CD4-positive, alpha-beta T cell treated with Interleukin-6 at 100 ng/mL for 8 hours (primary cell): ENCODE measurements around the gene COTL1.
A peak's percentile ranks its signal among the peaks of the same experiment; 100 is the strongest.
"Not testable (repeated sequence)": the region's sequence is repeated elsewhere in the genome, so short reads cannot be mapped to it uniquely, and the experiment has no call there.

Source experiments
- DNase-seq: peaks from one replicate; pipeline ENCODE4 v3.0.0-alpha.2; 2020; ENCODE audit warnings: mixed read lengths, low spot score

COTL1 gene

DNA sequence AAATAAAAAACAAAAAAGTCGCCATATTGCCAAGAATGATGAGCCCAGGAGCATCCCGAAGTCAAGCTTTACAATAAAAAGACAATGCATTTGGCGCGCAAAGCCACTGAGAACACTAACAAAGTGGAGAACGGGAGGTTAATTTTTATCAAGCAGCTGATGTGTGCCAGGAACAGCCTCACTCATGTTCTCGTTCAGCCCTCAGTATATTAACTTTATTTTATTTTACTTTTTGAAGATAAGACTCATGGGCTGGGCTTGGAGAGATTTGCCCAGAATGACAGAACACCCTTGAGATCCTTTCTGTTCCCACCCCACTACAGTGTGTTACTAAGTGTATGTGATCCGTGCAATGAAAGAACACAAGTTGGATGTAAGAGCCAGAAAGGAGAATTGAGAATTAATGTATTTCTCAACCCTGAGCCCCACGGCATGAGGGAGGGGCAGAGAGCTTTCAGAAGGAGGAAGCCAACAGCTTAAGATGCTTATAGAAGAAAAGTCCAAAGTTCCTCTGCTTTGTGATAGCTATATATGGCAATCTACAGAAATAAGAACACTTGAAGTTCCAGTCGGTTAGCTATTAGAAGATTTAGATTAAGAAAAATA is 48.4 kb downstream of the COTL1 start:
- DNase-seq, result no peak

DNA sequence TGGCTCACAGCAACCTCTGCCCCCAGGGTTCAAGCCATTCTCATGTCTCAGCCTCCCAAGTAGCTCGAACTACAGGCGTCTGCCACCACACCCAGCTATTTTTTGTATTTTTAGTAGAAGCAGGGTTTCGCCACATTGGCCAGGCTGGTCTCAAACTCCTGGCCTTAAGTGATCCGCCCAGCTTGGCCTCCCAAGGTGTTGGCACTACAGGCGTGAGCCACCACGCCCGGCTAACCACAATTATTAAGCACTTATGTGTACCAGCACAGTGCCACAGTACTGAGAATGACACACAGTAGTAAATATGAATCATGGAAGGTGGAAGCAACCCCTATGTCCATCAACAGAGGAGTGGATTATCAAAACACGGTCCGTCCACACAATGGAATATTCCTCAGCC is 49.8 kb downstream of the COTL1 start:
- DNase-seq, result no peak

DNA sequence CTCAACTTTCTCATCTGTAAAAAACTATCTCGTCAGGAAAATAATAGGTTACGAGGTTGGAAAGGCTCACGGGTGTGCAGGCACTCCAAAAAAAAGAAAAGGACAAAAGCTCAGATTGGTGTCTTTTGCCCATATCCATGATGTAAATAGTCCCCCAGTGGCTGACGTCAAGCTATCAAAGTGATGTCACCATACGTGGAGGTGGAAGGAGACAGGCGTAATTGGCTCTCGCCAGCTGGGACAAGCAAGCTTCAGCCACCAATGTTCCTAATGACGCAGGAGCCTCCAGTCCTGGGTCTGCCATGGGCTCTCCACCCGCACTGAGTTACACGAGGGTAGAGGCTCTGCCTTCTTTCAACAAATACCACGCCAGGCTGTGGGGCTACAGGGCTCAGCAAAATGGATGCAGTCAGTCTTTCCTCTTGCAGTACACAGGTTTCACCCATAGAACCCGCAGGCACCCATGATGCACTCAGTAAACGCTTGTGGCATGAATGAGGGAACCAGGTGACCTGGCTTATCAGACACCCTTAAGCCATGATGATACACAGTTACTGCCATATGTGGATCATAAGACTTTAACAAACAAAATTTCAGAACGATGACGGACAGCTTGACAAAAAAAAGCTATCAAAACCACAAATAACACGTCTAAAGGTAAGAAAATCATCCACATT is 50.5 kb downstream of the COTL1 start:
- DNase-seq, result no peak

- no peak for DNase-seq
Observed at GRCh38 chr16:84566545-84567257, 51.2 kb downstream of the COTL1 start.

- no peak for DNase-seq
Observed at GRCh38 chr16:84565669-84566495, 52.0 kb downstream of the COTL1 start.

DNA sequence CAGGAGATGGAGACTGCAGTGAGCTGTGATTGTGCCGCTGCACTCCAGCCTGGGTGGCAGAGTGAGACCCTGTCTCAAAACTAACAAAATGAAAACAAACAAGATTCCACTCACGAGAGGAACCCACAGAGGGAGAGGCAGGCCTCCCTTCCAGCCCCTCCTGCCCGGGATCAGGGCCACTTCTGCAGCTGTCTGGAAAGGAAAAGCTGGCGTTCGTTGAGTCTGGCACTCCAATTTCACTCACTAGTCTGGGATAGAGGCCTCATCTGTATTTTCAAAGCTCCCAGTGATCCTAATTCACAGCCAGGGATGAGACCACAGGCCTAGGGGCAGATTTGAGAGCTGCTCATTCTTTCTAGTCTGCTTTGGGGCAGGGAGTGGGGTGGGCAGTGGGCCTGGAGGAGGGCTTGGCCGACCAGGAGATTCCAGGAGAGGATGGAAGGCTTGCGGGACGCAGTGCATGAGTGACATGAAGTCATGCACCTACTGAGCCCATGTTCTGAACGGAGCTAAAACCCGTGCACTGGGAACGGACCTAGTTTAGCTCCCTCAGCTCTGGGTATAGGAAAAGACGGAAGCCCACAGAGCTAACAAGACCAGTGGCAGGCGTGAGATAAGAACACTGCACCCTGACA is 54.0 kb downstream of the COTL1 start:
- no peak for DNase-seq

DNA sequence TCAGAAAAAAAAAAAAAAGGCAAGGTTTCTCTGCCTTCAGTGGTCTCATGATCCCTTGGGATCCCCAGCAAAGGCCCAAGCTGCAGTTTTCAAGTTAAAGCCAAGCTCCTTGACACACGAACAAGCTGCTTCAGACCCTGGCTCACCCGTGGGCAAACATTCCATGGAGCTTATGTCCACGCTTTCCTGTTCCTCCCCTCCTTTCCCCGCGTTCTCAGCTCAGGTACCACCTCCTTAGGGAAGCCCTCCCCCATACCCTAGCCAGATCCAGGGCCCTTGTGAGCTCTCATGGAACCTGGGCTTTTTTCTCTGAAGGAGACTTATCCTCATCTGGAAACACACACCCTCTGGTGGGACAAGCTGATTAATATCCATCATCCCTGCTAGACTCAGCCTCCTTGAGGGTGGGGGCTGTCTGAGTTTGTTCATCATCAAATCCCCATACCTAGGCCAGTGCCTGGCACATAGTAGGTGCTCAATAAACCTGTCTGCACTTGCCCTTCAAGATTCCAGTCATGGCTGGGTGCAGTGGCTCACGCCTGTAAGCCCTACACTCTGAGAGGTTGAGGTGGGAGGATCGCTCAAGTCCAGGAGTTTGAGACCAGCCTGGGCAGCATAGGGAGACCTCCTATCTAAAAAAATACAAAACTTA is 54.7 kb downstream of the COTL1 start:
- DNase-seq, result no peak

- no peak for DNase-seq
Observed at GRCh38 chr16:84562174-84562815, 55.6 kb downstream of the COTL1 start.

- DNase-seq, result no peak
Observed at GRCh38 chr16:84561291-84561690, 56.6 kb downstream of the COTL1 start.

- no peak for DNase-seq
Observed at GRCh38 chr16:84560269-84560668, 57.6 kb downstream of the COTL1 start.

GRCh38 chr16:84559311-84559932 is 58.5 kb downstream of the COTL1 start:
- DNase-seq, result no peak

DNA sequence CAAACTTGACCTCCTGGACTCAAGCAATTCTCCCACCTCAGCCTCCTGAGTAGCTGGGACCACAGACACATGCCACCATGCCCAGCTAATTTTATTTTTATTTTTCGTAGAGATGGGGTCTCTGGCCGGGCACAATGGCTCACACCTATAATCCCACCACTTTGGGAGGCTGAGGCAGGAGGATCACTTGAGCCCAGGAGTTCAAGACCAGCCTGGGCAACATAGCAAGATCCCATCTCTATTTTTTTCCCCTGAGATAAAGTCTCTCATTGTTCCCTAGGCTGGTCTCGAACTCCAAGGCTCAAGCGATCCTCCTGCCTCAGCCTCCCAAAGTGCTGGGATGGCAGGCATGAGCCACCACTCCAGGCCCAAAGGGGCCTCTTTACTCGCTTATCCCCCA is 59.0 kb downstream of the COTL1 start:
- DNase-seq, result not testable (repeated sequence)

- no peak for DNase-seq
Observed at GRCh38 chr16:84557504-84557903, 60.4 kb downstream of the COTL1 start.

- DNase-seq, result no peak
Observed at GRCh38 chr16:84557059-84557458, 60.8 kb downstream of the COTL1 start.

DNA sequence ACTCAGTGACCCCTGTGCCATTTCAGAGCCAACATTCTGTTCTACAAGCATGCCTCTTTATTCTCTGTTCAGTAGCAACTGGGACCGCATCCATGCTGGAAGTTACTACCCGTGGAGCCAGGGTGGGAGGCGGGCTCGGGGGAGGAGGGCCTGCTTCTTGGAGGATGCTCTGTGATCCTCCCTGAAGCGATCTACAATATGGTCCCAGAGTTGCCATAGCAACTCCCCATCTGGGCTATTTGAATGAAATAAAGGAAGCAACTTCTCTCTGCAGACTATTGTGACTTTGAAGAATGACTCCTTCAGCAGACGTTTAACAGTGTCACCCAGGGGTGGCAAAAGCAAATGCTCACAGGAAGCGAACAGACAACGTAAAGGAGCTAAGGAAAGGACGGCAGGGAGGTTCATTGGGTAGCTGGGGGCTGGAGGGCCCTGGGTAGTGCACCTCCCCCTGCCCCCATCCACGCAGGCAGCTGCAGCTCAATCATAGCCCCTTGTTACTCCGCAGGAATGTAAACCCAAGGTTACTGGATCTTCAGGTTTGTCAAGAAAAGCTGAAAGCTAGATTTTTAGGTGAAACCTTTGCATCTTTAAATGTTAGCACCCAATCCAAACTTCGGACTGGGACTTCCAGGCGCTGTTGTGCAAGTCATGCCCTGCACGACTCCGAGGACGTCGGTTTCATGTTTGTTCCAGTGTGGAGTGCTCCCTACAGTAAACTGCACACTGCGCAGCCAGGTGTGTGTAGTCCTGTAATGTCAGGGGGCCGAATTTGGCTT is 62.3 kb downstream of the COTL1 start:
- no peak for DNase-seq

DNA sequence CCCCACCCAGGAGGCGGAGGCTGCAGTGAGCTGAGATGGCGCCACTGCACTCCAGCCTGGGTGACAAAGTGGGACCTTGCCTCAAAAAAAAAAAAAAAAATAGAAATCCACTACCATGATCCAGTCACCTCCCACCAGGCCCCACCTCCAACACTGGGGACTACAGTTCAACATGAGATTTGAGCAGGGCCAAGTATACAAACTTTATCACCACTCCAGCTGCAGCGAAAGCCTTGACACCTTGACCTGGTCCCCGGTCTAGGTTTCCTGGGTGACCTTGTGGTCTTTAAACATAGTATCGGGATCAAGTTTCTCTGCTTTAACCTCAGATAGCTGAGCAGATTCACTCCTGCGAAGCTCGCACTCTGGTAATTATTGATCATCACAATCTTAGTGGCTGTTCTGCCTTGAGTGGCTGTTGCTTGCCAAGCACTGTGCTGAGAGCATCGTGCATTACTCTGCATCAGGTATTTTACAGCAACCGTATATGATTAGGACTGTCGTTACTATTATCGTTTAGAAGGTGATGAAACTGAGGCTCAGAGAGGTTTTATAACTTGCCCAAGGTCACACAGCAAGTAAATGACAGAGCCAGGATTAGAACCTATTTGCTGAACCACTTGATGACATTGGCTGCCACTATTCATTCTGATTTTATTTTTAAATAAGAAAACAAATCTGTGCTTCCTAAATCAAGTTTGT is 63.1 kb downstream of the COTL1 start:
- DNase-seq, result no peak

DNA sequence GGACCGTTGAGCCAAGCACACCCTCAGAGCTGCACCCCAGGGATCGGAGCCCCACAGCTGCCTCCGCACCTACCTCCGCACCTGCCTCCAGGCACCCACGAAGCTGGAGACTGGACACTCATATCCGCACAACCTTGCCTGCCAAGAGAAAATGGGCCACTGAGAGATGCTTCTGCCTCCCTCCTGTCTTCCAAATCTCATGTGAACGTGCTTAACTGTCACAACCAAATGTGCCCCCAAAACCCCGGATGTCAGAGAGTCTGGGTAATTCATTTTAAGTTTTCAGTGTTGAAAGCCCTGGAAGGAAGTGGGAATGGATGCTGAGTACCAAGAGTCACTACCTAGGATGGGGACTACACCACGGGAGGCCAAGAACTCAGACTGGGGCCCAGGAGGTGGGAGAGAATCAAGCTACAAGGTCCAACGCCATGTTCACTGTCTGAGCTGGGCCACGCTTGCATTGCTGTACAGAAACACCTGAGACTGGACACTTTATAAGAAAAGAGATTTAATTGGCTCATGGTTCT is 63.9 kb downstream of the COTL1 start:
- DNase-seq, result peak; percentile 78

DNA sequence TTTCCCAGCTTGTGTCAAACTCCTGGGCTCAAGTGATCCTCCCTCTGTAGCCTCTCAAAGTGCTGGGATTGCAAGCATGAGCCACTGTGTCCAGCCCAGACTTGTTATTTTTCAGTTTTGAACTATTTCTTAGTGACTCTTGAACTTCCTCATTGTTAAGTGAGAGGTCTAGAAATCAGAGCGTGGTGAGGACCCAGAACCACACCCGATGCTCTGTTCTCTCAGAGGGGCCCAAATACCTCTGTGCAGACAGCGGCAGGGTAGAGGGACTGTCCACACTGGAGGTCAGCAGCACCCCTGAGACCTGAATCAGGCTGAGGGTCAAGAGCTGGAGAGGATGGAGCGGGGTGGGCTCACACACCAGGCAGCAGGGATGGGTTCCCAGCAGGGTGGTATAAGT is 65.7 kb downstream of the COTL1 start:
- DNase-seq, result no peak

DNA sequence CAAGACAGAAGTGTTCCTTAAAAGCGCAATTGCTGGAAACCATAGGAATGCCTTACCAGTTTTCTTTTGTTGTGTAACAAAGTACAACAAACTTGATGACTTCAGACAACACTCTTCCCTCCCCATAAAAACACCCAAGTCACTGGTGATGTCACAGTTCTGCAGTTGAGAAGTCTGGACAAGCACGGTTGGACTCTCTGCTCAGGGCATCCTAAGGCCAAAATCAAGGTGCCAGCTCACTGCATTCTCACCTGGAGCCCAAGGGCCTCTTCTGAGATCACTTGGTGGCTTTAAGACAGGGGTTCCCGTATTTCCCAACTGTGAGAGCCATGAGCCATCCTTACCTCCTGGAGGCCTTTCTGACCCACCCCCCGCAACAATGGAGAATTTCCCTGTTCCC is 67.8 kb downstream of the COTL1 start:
- DNase-seq, result no peak
